Stimulated activated naive CD8-positive, alpha-beta T cell treated with anti-CD3 and anti-CD28 coated beads, Interleukin-15, Interleukin-2, amounts not matched to agents 100 U/mL and 50 U/mL, for 24 hours (primary cell): ENCODE results near the gene FAIM2.

Experiments
- ATAC-seq: fragments of 150-1000 bp; cut with Tn5 transposase; one replicate; pipeline ENCODE4 v1.10.0; 2021
- DNase-seq: peaks from one replicate; pipeline ENCODE4 v3.0.0; 2021

FAIM2 gene

GRCh38 chr12:49917166-49917787 lies 13.6 kb upstream of the FAIM2 start:
- no peak for DNase-seq
- no peak for ATAC-seq

GRCh38 chr12:49916129-49916919 lies 12.6 kb upstream of the FAIM2 start:
- no peak for ATAC-seq
- no peak for DNase-seq

GRCh38 chr12:49912345-49913255 lies 8.9 kb upstream of the FAIM2 start:
- no peak for DNase-seq

GRCh38 chr12:49911213-49911605 lies 7.5 kb upstream of the FAIM2 start:
- ATAC-seq, result no peak
- DNase-seq, result no peak

More at GRCh38 chr12:49912345-49913255, 8.9 kb upstream of the FAIM2 start:
- no peak for ATAC-seq

- no peak for DNase-seq
These were observed 6.9 kb upstream of the FAIM2 start for GRCh38 chr12:49910331-49911212.

GRCh38 chr12:49909826-49910225 lies 6.1 kb upstream of the FAIM2 start:
- ATAC-seq, result no peak
- no peak for DNase-seq

More at GRCh38 chr12:49910331-49911212, 6.9 kb upstream of the FAIM2 start:
- no peak for ATAC-seq

GRCh38 chr12:49909356-49909755 lies 5.7 kb upstream of the FAIM2 start:
- ATAC-seq, result no peak

GRCh38 chr12:49907352-49907751 lies 3.7 kb upstream of the FAIM2 start:
- DNase-seq (no peak), ATAC-seq (no peak)

More at GRCh38 chr12:49909356-49909755, 5.7 kb upstream of the FAIM2 start:
- DNase-seq, result no peak

- no peak for ATAC-seq
- no peak for DNase-seq
These were observed 2.1 kb upstream of the FAIM2 start for GRCh38 chr12:49905718-49906314.

- ATAC-seq (no peak), DNase-seq (no peak)
These were observed 901 bp upstream of the FAIM2 start for GRCh38 chr12:49904601-49905000.

- no peak for DNase-seq
- no peak for ATAC-seq
These were observed 375 bp downstream of the FAIM2 start for GRCh38 chr12:49903351-49903699.

- DNase-seq (no peak), ATAC-seq (no peak)
These were observed 1.0 kb downstream of the FAIM2 start for GRCh38 chr12:49902399-49903350.

- DNase-seq (no peak), ATAC-seq (no peak)
These were observed 1.7 kb downstream of the FAIM2 start for GRCh38 chr12:49901986-49902385.

GRCh38 chr12:49901026-49901425 lies 2.7 kb downstream of the FAIM2 start:
- no peak for ATAC-seq

GRCh38 chr12:49900371-49900770 lies 3.3 kb downstream of the FAIM2 start:
- no peak for ATAC-seq
- no peak for DNase-seq

More at GRCh38 chr12:49901026-49901425, 2.7 kb downstream of the FAIM2 start:
- DNase-seq, result no peak

- ATAC-seq, result no peak
- DNase-seq, result no peak
These were observed 3.8 kb downstream of the FAIM2 start for GRCh38 chr12:49899921-49900320.

- DNase-seq (no peak), ATAC-seq (no peak)
These were observed 4.3 kb downstream of the FAIM2 start for GRCh38 chr12:49899286-49899843.

- ATAC-seq (no peak), DNase-seq (no peak)
These were observed 6.4 kb downstream of the FAIM2 start for GRCh38 chr12:49897276-49897675.

GRCh38 chr12:49895773-49896172 lies 7.9 kb downstream of the FAIM2 start:
- ATAC-seq (no peak), DNase-seq (no peak)

GRCh38 chr12:49894751-49895148 lies 8.9 kb downstream of the FAIM2 start:
- ATAC-seq, result no peak
- DNase-seq, result no peak
